Omental fat pad (tissue), 4 donors: ENCODE results near the gene ANO8. TPM values are rescaled to one million over a fixed set of nuclear protein-coding genes. Genes with fewer than 3 reads are reported as not detected.

Source experiments
- ATAC-seq: fragments of 150-250 bp; one replicate; pipeline ENCODE4 v1.9.1; 2016; ENCODE audit warnings: mild to moderate bottlenecking, moderate library complexity; ENCODE audit not compliant: low FRiP score
- DNase-seq: peaks from one replicate; pipeline ENCODE4 v3.0.0-alpha.2; 2019; ENCODE audit warnings: low spot score
- CTCF ChIP-seq, 3 donors: fragments of 450-650 bp; IDR thresholded peaks; one replicate each; pipeline ENCODE4 v1.5.1; 2016 to 2017; ENCODE audit warnings: antibody characterized with exemption in 3 of 3, mild to moderate bottlenecking in 3 of 3, moderate library complexity in 2 of 3
- total RNA-seq, 4 donors: library from RNA; depleted of rRNA; stranded (reverse); fragments of >200 nt; gene quantifications; one replicate each; pipeline ENCODE4 v1.1.0, GENCODE V29; 2016

The ANO8 gene
- total RNA-seq, 4 donors from 2014 or later: 5.5 to 6.1 (median 5.8) TPM

- TF ChIP-seq CTCF (IDR thresholded peaks at IDR 0.05): no peak
- peak; percentile 92 for DNase-seq
- peak; percentile 88 for ATAC-seq
Observed at GRCh38 chr19:17336872-17337674, 2.4 kb upstream of the ANO8 start, which contains the start of gene GTPBP3. Gene GTPBP3, plus strand, starts transcription at chr19:17337553. Its CDS starts 59 bp downstream, at chr19:17337612.

- ATAC-seq (no peak), DNase-seq (no peak)
- no peak for TF ChIP-seq CTCF (IDR thresholded peaks at IDR 0.05)
Observed at GRCh38 chr19:17335575-17335974, 920 bp upstream of the ANO8 start.

GRCh38 chr19:17333611-17334413 lies 843 bp downstream of the ANO8 start:
- no peak for ATAC-seq
- no peak for TF ChIP-seq CTCF (IDR thresholded peaks at IDR 0.05)
- no peak for DNase-seq

GRCh38 chr19:17332677-17333581 lies 1.7 kb downstream of the ANO8 start:
- no peak for ATAC-seq
- no peak for DNase-seq
- no peak for TF ChIP-seq CTCF (IDR thresholded peaks at IDR 0.05)

- ATAC-seq: no peak
- DNase-seq: no peak
- no peak for TF ChIP-seq CTCF (IDR thresholded peaks at IDR 0.05)
Observed at GRCh38 chr19:17332360-17332676, 2.3 kb downstream of the ANO8 start.

- ATAC-seq (no peak), DNase-seq (no peak)
- TF ChIP-seq CTCF (IDR thresholded peaks at IDR 0.05): no peak
Observed at GRCh38 chr19:17331045-17331558, 3.6 kb downstream of the ANO8 start.
